ENCODE measurements around the gene ATG9B. TPM values are rescaled to one million over a fixed set of nuclear protein-coding genes. Genes with fewer than 3 reads are reported as not detected.

The ATG9B gene
- total RNA-seq, 1 donor from 2014 or later: under 0.01 TPM

GRCh38 chr7:150999001-150999400 lies 25.3 kb downstream of the ATG9B start:
- DNase-seq (ENCODE audit: low read depth): no peak
- no peak overlapping the region for H3K4me3 ChIP-seq (ENCODE audit: low read depth, low read length)
- no peak for FAIRE-seq

GRCh38 chr7:150998341-150998740 lies 26.0 kb downstream of the ATG9B start:
- FAIRE-seq (no peak), DNase-seq (ENCODE audit: low read depth) (no peak)
- Histone ChIP-seq H3K36me3 (ENCODE audit: control insufficient read depth, insufficient read depth, low read length) (no peaks in the 10 kb centered on the region), H3K4me3 (ENCODE audit: low read depth, low read length) (no peak overlapping the region), H3K27me3 (ENCODE audit: control insufficient read depth, insufficient read depth, low read length) (no peaks in the 10 kb centered on the region)
- no peak for TF ChIP-seq CTCF (IDR thresholded peaks at IDR 0.05; ENCODE audit: insufficient read depth, low read length, severe bottlenecking)

More at GRCh38 chr7:150999001-150999400, 25.3 kb downstream of the ATG9B start:
- no peak for TF ChIP-seq CTCF (IDR thresholded peaks at IDR 0.05; ENCODE audit: insufficient read depth, low read length, severe bottlenecking)
- Histone ChIP-seq H3K36me3 (ENCODE audit: control insufficient read depth, insufficient read depth, low read length) (no peaks in the 10 kb centered on the region), H3K27me3 (ENCODE audit: control insufficient read depth, insufficient read depth, low read length) (no peaks in the 10 kb centered on the region)

GRCh38 chr7:150997817-150998216 lies 26.5 kb downstream of the ATG9B start:
- TF ChIP-seq CTCF (IDR thresholded peaks at IDR 0.05; ENCODE audit: insufficient read depth, low read length, severe bottlenecking): no peak
- Histone ChIP-seq H3K27me3 (ENCODE audit: control insufficient read depth, insufficient read depth, low read length) (no peaks in the 10 kb centered on the region), H3K4me3 (ENCODE audit: low read depth, low read length) (no peak overlapping the region), H3K36me3 (ENCODE audit: control insufficient read depth, insufficient read depth, low read length) (no peaks in the 10 kb centered on the region)
- DNase-seq (ENCODE audit: low read depth) (no peak), FAIRE-seq (no peak)

GRCh38 chr7:150997075-150997511 lies 27.2 kb downstream of the ATG9B start:
- TF ChIP-seq CTCF (IDR thresholded peaks at IDR 0.05; ENCODE audit: insufficient read depth, low read length, severe bottlenecking): no peak
- FAIRE-seq (no peak), DNase-seq (ENCODE audit: low read depth) (no peak)
- Histone ChIP-seq H3K4me3 (ENCODE audit: low read depth, low read length) (no peak overlapping the region), H3K36me3 (ENCODE audit: control insufficient read depth, insufficient read depth, low read length) (no peaks in the 10 kb centered on the region), H3K27me3 (ENCODE audit: control insufficient read depth, insufficient read depth, low read length) (no peaks in the 10 kb centered on the region)

GRCh38 chr7:150996376-150997074 lies 27.8 kb downstream of the ATG9B start:
- Histone ChIP-seq H3K4me3 (ENCODE audit: low read depth, low read length) (no peak overlapping the region), H3K36me3 (ENCODE audit: control insufficient read depth, insufficient read depth, low read length) (no peaks in the 10 kb centered on the region), H3K27me3 (ENCODE audit: control insufficient read depth, insufficient read depth, low read length) (no peaks in the 10 kb centered on the region)
- FAIRE-seq: no peak
- no peak for DNase-seq (ENCODE audit: low read depth)
- TF ChIP-seq CTCF (IDR thresholded peaks at IDR 0.05; ENCODE audit: insufficient read depth, low read length, severe bottlenecking): no peak

All from bronchial epithelial cell (primary cell).